ENCODE results near the gene SYNE1.

DNA sequence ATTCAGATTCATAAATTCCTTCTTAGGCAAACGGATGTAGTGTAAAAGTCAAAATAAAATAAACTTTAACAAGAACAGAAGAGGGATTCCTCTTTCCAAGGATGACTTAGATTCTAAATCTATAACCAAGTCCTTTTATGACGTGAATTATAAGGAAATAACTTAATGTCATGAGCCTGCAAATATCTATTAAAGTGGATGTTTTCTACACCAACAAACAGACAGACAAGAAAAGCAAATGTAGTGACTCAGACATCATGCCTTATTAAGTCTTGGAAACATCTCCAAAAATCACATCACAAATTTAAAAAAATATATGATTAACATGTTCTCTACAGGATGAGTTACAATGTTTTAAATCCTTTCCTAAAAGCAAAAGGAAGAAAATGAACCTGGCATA lies 432.6 kb downstream of the SYNE1 start:
- TF ChIP-seq, protein P1, sequence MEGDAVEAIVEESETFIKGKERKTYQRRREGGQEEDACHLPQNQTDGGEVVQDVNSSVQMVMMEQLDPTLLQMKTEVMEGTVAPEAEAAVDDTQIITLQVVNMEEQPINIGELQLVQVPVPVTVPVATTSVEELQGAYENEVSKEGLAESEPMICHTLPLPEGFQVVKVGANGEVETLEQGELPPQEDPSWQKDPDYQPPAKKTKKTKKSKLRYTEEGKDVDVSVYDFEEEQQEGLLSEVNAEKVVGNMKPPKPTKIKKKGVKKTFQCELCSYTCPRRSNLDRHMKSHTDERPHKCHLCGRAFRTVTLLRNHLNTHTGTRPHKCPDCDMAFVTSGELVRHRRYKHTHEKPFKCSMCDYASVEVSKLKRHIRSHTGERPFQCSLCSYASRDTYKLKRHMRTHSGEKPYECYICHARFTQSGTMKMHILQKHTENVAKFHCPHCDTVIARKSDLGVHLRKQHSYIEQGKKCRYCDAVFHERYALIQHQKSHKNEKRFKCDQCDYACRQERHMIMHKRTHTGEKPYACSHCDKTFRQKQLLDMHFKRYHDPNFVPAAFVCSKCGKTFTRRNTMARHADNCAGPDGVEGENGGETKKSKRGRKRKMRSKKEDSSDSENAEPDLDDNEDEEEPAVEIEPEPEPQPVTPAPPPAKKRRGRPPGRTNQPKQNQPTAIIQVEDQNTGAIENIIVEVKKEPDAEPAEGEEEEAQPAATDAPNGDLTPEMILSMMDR (IDR thresholded peaks at IDR 0.05; ENCODE audit: insufficient read depth, low read length, poor library complexity, severe bottlenecking), result no peak
- no peak for TF ChIP-seq EZH2phosphoT487 (conservative IDR thresholded peaks at IDR 0.05; ENCODE audit: low read length)

Measured in SU-DHL-6 (cell line).